Uterus (tissue), 2 donors: ENCODE measurements around the gene RXRG.

Experiments used
- CTCF ChIP-seq, 4 experiments: fragments of 200-600 bp in 2 of 4; fragments of 450-650 bp in 2 of 4; sonication (generic) in 2 of 4; IDR thresholded peaks; one replicate each; pipeline ENCODE4 v1.5.1; 2016 to 2019; ENCODE audit warnings: antibody characterized with exemption in 4 of 4, mild to moderate bottlenecking in 2 of 4, moderate library complexity in 1 of 4
- POLR2A ChIP-seq, 2 donors: fragments of 450-650 bp; IDR thresholded peaks; one replicate each; pipeline ENCODE4 v1.6.1; 2016; ENCODE audit warnings: antibody characterized with exemption in 2 of 2, mild to moderate bottlenecking in 1 of 2, moderate library complexity in 1 of 2

GRCh38 chr1:165442653-165443052 lies 2.3 kb downstream of the RXRG start:
- TF ChIP-seq CTCF (IDR thresholded peaks at IDR 0.05) (no peak), POLR2A (IDR thresholded peaks at IDR 0.05) (no peak)
